ENCODE measurements around the gene BRWD1.

GRCh38 chr21:39232861-39233291 lies 80.6 kb downstream of the BRWD1 start:
- TF ChIP-seq SP1 (IDR thresholded peaks at IDR 0.05) (no peak), FOXK2 (IDR thresholded peaks at IDR 0.05) (no peak), NFRKB (IDR thresholded peaks at IDR 0.05) (no peak), BHLHE40 (IDR thresholded peaks at IDR 0.05; ENCODE audit: borderline replicate concordance) (no peak), SUZ12 (IDR thresholded peaks at IDR 0.05) (no peak), FOXA1 (IDR thresholded peaks at IDR 0.05) (no peak), PKNOX1 (IDR thresholded peaks at IDR 0.05) (no peak), ELF4 (IDR thresholded peaks at IDR 0.05) (no peak), ARNT (IDR thresholded peaks at IDR 0.05) (no peak), FOXM1 (IDR thresholded peaks at IDR 0.05; ENCODE audit: borderline replicate concordance) (no peak), CTBP1 (IDR thresholded peaks at IDR 0.05; ENCODE audit: borderline replicate concordance) (no peak), TARDBP (IDR thresholded peaks at IDR 0.05) (no peak)

All from HEK293T (cell line).